Muscle layer of duodenum (tissue), 2 donors: ENCODE results near the gene EFCC1.

Source experiments
- H3K27ac ChIP-seq: one replicate; pipeline ENCODE4 v1.7.0; 2013; ENCODE audit warnings: mild to moderate bottlenecking, low read length
- H3K27me3 ChIP-seq: one replicate; pipeline ENCODE4 v1.7.0; 2013; ENCODE audit warnings: low read depth, mild to moderate bottlenecking, control low read depth, low read length
- H3K36me3 ChIP-seq, 2 donors: one replicate each; pipeline ENCODE4 v1.7.0; 2013; ENCODE audit warnings: low read length in 2 of 2, control low read depth in 1 of 2, mild to moderate bottlenecking in 1 of 2; ENCODE audit not compliant: insufficient read depth in 2 of 2, control insufficient read depth in 1 of 2
- H3K4me1 ChIP-seq, 2 donors: one replicate each; pipeline ENCODE4 v1.7.0; 2013; ENCODE audit warnings: low read length in 2 of 2, mild to moderate bottlenecking in 2 of 2, control low read depth in 1 of 2, moderate library complexity in 1 of 2; ENCODE audit not compliant: insufficient read depth in 2 of 2, control insufficient read depth in 1 of 2
- H3K4me3 ChIP-seq, 2 donors: one replicate each; pipeline ENCODE4 v1.7.0; 2013; ENCODE audit warnings: low read length in 2 of 2, low read depth in 1 of 2, mild to moderate bottlenecking in 1 of 2
- H3K9me3 ChIP-seq, 2 donors: one replicate each; pipeline ENCODE4 v1.7.0; 2013; ENCODE audit warnings: low read length in 2 of 2, control low read depth in 1 of 2, mild to moderate bottlenecking in 1 of 2; ENCODE audit not compliant: control insufficient read depth in 1 of 2
- donor health status: healthy.

EFCC1 gene

DNA sequence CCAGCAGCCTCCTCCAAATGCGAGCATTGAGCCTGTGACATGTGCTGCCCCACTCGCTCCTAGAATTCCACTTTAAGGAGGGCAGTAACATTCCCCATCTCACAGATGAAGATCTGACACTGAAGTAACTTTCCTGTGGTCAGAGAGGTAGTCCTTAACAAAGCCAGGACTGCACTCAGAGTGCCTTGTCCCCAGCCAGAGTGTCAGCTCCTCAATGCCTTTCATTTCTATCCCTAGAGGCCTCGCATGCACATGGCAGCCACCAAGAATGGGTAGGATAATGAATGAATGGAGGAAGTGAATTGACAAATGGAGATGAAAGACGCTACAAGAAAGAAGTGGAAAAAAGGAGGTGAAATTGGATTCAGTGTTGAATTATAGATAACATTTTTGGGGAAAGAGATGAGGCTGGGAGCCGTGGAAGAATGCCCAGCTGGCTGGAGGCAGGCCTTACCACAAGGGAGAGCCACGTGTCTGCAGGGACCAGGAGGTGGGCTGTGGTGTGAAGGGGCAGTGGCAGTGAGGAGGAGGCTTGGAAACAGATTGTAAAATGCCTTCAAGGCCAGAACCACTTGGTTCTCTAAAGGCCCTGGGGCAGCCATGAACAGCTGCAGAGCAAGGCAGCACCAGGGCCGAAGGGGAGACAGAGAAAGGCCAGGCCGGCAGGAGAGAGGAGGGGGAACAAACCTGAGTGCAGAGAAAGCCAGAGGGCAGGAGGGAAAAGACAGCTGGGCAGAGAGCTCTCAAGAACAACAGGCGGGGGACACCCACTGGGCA lies 17.6 kb upstream of the EFCC1 start:
- Histone ChIP-seq H3K27me3 (no peaks in the 10 kb centered on the region), H3K4me3 (no peak overlapping the region), H3K9me3 (no peaks in the 10 kb centered on the region), H3K36me3 (no peaks in the 10 kb centered on the region), H3K27ac (no peak overlapping the region), H3K4me1 (no peaks in the 10 kb centered on the region)

- Histone ChIP-seq H3K27ac (no peak overlapping the region), H3K36me3 (no peaks in the 10 kb centered on the region), H3K9me3 (no peaks in the 10 kb centered on the region), H3K4me3 (no peak overlapping the region), H3K4me1 (no peaks in the 10 kb centered on the region), H3K27me3 (no peaks in the 10 kb centered on the region)
These were observed 16.5 kb upstream of the EFCC1 start for GRCh38 chr3:128984596-128984995.

DNA sequence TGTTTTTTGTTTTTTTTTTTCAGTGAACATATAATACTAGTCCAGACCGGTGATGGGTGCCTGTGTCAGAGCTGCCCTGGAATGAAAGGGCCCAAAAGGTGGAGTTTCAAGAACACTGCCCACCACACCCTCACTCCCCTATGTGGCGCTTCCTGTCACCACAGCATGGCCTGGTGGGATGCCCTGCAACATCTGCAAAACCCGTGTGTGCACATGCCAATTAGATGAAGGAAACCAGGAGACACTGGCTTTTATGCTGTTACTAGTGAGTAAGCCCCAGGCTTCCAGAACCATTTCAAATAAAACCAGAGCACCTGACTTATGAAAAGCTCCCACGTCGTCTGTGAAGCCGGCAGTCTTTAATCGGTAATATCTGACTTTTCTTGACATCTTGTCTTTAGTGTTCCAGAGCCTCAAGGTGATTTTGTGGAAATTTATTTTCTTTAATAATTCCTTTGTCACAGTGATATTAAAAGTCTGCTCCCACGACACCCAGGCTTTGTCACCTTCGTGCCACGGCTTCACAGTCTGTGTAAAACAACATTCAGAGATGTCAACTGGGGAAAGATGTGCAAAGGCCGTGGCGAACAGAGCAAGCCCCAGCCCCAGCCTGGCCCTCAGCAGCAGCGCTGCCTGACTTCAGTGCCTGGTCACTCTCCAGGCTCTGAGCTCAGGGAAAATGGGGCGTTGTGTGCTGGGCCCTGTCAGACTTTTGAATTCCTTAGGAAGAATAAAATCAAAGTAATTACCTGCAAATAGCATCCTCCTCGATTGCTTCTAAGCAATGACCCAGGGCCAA lies 13.6 kb upstream of the EFCC1 start:
- no peak overlapping the region for H3K4me3 ChIP-seq
- H3K27me3 ChIP-seq: no peaks in the 10 kb centered on the region
- no peaks in the 10 kb centered on the region for H3K9me3 ChIP-seq
- no peaks in the 10 kb centered on the region for H3K36me3 ChIP-seq
- H3K27ac ChIP-seq: no peak overlapping the region
- H3K4me1 ChIP-seq: no peaks in the 10 kb centered on the region

GRCh38 chr3:128988286-128988685 lies 12.8 kb upstream of the EFCC1 start:
- Histone ChIP-seq H3K27me3 (no peaks in the 10 kb centered on the region), H3K4me1 (peaks cover 0 to 5% of the 10 kb centered on the region in 2 donors), H3K4me3 (no peak overlapping the region), H3K27ac (no peak overlapping the region), H3K9me3 (no peaks in the 10 kb centered on the region), H3K36me3 (no peaks in the 10 kb centered on the region)

GRCh38 chr3:128991355-128991895 lies 9.7 kb upstream of the EFCC1 start:
- H3K27ac ChIP-seq: no peak overlapping the region
- peaks cover 6 to 18% of the 10 kb centered on the region in 2 donors for H3K4me1 ChIP-seq
- H3K4me3 ChIP-seq: no peak overlapping the region
- H3K27me3 ChIP-seq: no peaks in the 10 kb centered on the region
- H3K36me3 ChIP-seq: no peaks in the 10 kb centered on the region
- no peaks in the 10 kb centered on the region for H3K9me3 ChIP-seq

GRCh38 chr3:128992926-128993460 lies 8.1 kb upstream of the EFCC1 start:
- Histone ChIP-seq H3K4me1 (peaks cover 6 to 18% of the 10 kb centered on the region in 2 donors), H3K9me3 (no peaks in the 10 kb centered on the region), H3K36me3 (no peaks in the 10 kb centered on the region), H3K27me3 (no peaks in the 10 kb centered on the region), H3K27ac (no peak overlapping the region), H3K4me3 (peak overlapping the region in 1 of 2 donors; percentile 77)

- no peaks in the 10 kb centered on the region for H3K9me3 ChIP-seq
- no peaks in the 10 kb centered on the region for H3K27me3 ChIP-seq
- peak within 1 kb of the TSS; percentile 42 to 77 for H3K4me3 ChIP-seq
- peaks cover 6 to 18% of the 10 kb centered on the region in 2 donors for H3K4me1 ChIP-seq
- H3K36me3 ChIP-seq: no peaks in the 10 kb centered on the region
- H3K27ac ChIP-seq: no peak within 1 kb of the TSS
These were observed 7.5 kb upstream of the EFCC1 start, which contains the start of gene CFAP92 for GRCh38 chr3:128993461-128994172. Gene CFAP92, minus strand, starts transcription at chr3:128994076. Its CDS starts 772 bp downstream, at chr3:128993304.

- Histone ChIP-seq H3K36me3 (no peaks in the 10 kb centered on the region), H3K4me1 (peaks cover 6 to 18% of the 10 kb centered on the region in 2 donors), H3K4me3 (peak overlapping the region; percentile 42 to 77), H3K27me3 (no peaks in the 10 kb centered on the region), H3K27ac (no peak overlapping the region), H3K9me3 (no peaks in the 10 kb centered on the region)
These were observed 7.0 kb upstream of the EFCC1 start for GRCh38 chr3:128994173-128994512.

DNA sequence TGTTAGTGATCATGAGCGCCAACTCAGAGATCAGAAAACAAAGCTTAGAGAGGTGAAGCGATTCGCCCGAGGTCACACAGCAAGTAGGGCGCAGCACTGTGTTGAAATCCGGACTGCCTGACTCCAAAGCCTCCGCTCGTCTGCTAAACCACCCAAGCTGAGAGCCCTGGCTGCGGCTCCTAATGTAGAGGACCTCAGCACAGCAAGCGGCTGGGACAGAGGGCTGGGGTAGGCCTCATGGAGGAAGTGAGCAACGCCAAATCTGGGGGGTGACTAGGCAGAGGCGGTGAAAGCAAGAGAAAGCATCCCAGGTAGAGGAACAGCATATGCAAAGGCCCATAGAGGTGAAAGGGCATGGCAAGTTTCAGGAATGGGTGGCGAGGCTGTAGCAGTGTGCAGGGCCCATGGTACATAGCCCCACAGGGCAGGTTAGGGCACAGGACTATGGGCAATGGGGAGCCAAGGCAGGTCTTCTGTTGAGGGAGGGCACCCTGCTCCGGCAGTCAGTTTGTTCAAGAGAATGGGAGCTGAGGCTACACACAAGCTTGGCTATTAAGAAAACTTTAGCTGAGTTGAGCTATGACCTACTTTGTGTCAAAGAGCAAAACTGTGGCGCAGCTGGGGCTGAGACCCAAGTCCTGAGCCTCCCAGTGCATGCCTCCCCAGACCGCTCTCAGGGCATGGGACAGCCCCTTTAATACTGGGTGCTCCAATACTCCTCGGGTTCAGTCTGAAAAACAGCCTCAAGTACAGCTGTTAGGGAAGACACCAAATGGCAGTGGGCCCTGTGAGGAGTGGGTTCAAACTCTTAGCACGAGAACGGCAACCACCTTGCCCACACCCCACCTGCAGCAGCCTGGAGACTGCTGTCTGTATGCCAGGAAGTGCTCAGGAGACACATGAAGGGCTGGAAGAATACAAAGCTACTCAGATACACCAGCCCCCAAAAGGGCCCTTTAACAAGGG lies 6.2 kb upstream of the EFCC1 start:
- no peak overlapping the region for H3K27ac ChIP-seq
- no peaks in the 10 kb centered on the region for H3K9me3 ChIP-seq
- H3K4me3 ChIP-seq: peak overlapping the region; percentile 42 to 77

DNA sequence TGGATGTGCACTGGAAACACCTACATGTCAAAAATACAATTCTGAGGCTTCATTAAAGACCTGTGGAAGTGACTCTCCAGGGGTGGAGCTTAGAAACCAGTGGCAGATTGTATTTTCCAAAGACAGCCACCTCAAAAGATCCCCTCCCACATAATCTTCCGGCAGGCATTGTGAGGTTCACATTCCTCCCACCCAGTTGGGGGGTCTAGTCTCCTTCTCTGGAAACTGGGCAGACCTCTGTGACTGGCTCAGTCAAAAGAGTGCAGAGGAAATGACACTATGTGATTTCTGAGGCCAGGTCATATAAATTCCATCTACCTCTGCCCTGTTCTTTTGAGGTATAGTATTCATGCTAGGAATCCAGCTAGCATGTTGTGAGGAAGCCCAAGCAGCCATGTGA lies 5.4 kb upstream of the EFCC1 start:
- no peaks in the 10 kb centered on the region for H3K9me3 ChIP-seq
- no peaks in the 10 kb centered on the region for H3K36me3 ChIP-seq
- H3K4me3 ChIP-seq: no peak overlapping the region
- H3K27me3 ChIP-seq: no peaks in the 10 kb centered on the region
- peaks cover 6 to 18% of the 10 kb centered on the region in 2 donors for H3K4me1 ChIP-seq
- no peak overlapping the region for H3K27ac ChIP-seq

More for the DNA sequence above, 6.2 kb upstream of the EFCC1 start:
- H3K27me3 ChIP-seq: no peaks in the 10 kb centered on the region
- H3K36me3 ChIP-seq: no peaks in the 10 kb centered on the region
- peaks cover 6 to 18% of the 10 kb centered on the region in 2 donors for H3K4me1 ChIP-seq
